ENCODE measurements around the gene C7orf57. TPM values are rescaled to one million over a fixed set of nuclear protein-coding genes. Genes with fewer than 3 reads are reported as not detected.
"Not testable (repeated sequence)": the region's sequence is repeated elsewhere in the genome, so short reads cannot be mapped to it uniquely, and the experiment has no call there.

Gene C7orf57
- polyA plus RNA-seq, 1 of the 3 experiments (the other 2 are of a cell fraction), result 0.41 TPM

GRCh38 chr7:48035301-48035966, at the start of gene C7orf57 (continued):
- TF ChIP-seq ZBTB33 (IDR thresholded peaks at IDR 0.05; ENCODE audit: borderline replicate concordance, low read depth) (no peak), RCOR1 (IDR thresholded peaks at IDR 0.05; ENCODE audit: low read length) (0 out of 2 replicates have a peak, but pooled peaks have one; percentile 26), TCF12 (IDR thresholded peaks at IDR 0.05) (no peak)
- TF ChIP-seq, protein P1, sequence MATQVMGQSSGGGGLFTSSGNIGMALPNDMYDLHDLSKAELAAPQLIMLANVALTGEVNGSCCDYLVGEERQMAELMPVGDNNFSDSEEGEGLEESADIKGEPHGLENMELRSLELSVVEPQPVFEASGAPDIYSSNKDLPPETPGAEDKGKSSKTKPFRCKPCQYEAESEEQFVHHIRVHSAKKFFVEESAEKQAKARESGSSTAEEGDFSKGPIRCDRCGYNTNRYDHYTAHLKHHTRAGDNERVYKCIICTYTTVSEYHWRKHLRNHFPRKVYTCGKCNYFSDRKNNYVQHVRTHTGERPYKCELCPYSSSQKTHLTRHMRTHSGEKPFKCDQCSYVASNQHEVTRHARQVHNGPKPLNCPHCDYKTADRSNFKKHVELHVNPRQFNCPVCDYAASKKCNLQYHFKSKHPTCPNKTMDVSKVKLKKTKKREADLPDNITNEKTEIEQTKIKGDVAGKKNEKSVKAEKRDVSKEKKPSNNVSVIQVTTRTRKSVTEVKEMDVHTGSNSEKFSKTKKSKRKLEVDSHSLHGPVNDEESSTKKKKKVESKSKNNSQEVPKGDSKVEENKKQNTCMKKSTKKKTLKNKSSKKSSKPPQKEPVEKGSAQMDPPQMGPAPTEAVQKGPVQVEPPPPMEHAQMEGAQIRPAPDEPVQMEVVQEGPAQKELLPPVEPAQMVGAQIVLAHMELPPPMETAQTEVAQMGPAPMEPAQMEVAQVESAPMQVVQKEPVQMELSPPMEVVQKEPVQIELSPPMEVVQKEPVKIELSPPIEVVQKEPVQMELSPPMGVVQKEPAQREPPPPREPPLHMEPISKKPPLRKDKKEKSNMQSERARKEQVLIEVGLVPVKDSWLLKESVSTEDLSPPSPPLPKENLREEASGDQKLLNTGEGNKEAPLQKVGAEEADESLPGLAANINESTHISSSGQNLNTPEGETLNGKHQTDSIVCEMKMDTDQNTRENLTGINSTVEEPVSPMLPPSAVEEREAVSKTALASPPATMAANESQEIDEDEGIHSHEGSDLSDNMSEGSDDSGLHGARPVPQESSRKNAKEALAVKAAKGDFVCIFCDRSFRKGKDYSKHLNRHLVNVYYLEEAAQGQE (IDR thresholded peaks at IDR 0.05; ENCODE audit: low read depth, low read length), result no peak

GRCh38 chr7:47988496-47989386, 46.6 kb upstream of the C7orf57 start:
- H3K9ac ChIP-seq, result no peak overlapping the region
- no peak overlapping the region for H3K4me3 ChIP-seq (ENCODE audit: low read depth in 2 of 2, low read length in 1 of 2)
- H3K4me1 ChIP-seq (ENCODE audit: control insufficient read depth in 1 of 2, insufficient read depth in 2 of 2, low read depth in 1 of 2, low read length in 1 of 2), result no peaks in the 10 kb centered on the region; a peak in 1 of 4 replicates
- no peak overlapping the region for H2AFZ ChIP-seq (ENCODE audit: low read depth)
- CTCF ChIA-PET, result interaction anchor here (0.8 to 2.3 kb wide), 15 partner anchors 10 to 166 kb away, joined by 3 to 18 read pairs (median 4); no protein-coding TSS in a partner anchor
- TF ChIP-seq NRF1 (IDR thresholded peaks at IDR 0.05; ENCODE audit: low read depth, low read length) (no peak), MXI1 (IDR thresholded peaks at IDR 0.05; ENCODE audit: low read depth, low read length) (no peak), RXRA (IDR thresholded peaks at IDR 0.05; ENCODE audit: borderline replicate concordance, low read depth) (no peak)
- TF ChIP-seq, protein P2, sequence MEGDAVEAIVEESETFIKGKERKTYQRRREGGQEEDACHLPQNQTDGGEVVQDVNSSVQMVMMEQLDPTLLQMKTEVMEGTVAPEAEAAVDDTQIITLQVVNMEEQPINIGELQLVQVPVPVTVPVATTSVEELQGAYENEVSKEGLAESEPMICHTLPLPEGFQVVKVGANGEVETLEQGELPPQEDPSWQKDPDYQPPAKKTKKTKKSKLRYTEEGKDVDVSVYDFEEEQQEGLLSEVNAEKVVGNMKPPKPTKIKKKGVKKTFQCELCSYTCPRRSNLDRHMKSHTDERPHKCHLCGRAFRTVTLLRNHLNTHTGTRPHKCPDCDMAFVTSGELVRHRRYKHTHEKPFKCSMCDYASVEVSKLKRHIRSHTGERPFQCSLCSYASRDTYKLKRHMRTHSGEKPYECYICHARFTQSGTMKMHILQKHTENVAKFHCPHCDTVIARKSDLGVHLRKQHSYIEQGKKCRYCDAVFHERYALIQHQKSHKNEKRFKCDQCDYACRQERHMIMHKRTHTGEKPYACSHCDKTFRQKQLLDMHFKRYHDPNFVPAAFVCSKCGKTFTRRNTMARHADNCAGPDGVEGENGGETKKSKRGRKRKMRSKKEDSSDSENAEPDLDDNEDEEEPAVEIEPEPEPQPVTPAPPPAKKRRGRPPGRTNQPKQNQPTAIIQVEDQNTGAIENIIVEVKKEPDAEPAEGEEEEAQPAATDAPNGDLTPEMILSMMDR (IDR thresholded peaks at IDR 0.05), result peak; percentile 66
- TF ChIP-seq, protein P3, sequence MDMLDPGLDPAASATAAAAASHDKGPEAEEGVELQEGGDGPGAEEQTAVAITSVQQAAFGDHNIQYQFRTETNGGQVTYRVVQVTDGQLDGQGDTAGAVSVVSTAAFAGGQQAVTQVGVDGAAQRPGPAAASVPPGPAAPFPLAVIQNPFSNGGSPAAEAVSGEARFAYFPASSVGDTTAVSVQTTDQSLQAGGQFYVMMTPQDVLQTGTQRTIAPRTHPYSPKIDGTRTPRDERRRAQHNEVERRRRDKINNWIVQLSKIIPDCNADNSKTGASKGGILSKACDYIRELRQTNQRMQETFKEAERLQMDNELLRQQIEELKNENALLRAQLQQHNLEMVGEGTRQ (IDR thresholded peaks at IDR 0.05; ENCODE audit: borderline replicate concordance, low read depth, low read length), result no peak
- no peaks in the 10 kb centered on the region; the same call in 1 of the 2 replicates for H3K27me3 ChIP-seq (ENCODE audit: insufficient read depth)
- H3K36me3 ChIP-seq (replicated peaks in 1 of 2; ENCODE audit: control insufficient read depth in 1 of 2, insufficient read depth in 2 of 2, low read length in 1 of 2), result no peaks in the 10 kb centered on the region
- H3F3A ChIP-seq (replicated peaks; ENCODE audit: insufficient read depth), result peaks cover 5% of the 10 kb centered on the region
- 77% methylated on average over 8 of the region's 8 CpGs for WGBS (ENCODE audit: low lambda C conversion rate)
- DNase-seq, result peak; percentile 56
- H3K4me2 ChIP-seq, result no peak overlapping the region
- H3K27ac ChIP-seq (ENCODE audit: low read depth in 2 of 2, low read length in 1 of 2), result no peak overlapping the region
- no peaks in the 10 kb centered on the region for H3K9me2 ChIP-seq
- no peaks in the 10 kb centered on the region for H4K20me1 ChIP-seq (ENCODE audit: insufficient read depth)
- POLR2A ChIA-PET, result no interaction called here
- no peaks in the 10 kb centered on the region for H3K79me2 ChIP-seq (ENCODE audit: insufficient read depth)
- H3K9me3 ChIP-seq, result no peaks in the 10 kb centered on the region

GRCh38 chr7:47989607-47990400, 45.5 kb upstream of the C7orf57 start:
- H3K27me3 ChIP-seq (ENCODE audit: insufficient read depth); H3K9ac ChIP-seq; H3K27ac ChIP-seq (ENCODE audit: low read depth in 2 of 2, low read length in 1 of 2); H3K4me3 ChIP-seq (ENCODE audit: low read depth in 2 of 2, low read length in 1 of 2); H3K4me1 ChIP-seq (ENCODE audit: control insufficient read depth in 1 of 2, insufficient read depth in 2 of 2, low read depth in 1 of 2, low read length in 1 of 2); DNase-seq; H3F3A ChIP-seq (replicated peaks; ENCODE audit: insufficient read depth); H3K4me2 ChIP-seq; POLR2A ChIA-PET; H4K20me1 ChIP-seq (ENCODE audit: insufficient read depth); H3K9me3 ChIP-seq; H2AFZ ChIP-seq (ENCODE audit: low read depth); H3K79me2 ChIP-seq (ENCODE audit: insufficient read depth); H3K9me2 ChIP-seq; H3K36me3 ChIP-seq (replicated peaks in 1 of 2; ENCODE audit: control insufficient read depth in 1 of 2, insufficient read depth in 2 of 2, low read length in 1 of 2): not testable (repeated sequence)
- CTCF ChIA-PET, result interaction anchor here (1.0 to 3.2 kb wide), 8 partner anchors 12 to 736 kb away, joined by 3 to 18 read pairs (median 4); no protein-coding TSS in a partner anchor
- WGBS (ENCODE audit: low lambda C conversion rate), result 77% methylated on average over 10 of the region's 10 CpGs
